H1 (cell line): ENCODE data around the gene NFAM1. TPM values are rescaled to one million over a fixed set of nuclear protein-coding genes. Genes with fewer than 3 reads are reported as not detected.

Source experiments
- CTCF ChIA-PET: fragments of 300-600 bp; sonication (Branson Sonifier 250); formaldehyde crosslinking; loops from one replicate; lab custom pipeline; 2021; ENCODE audit not compliant: partially characterized antibody; lab: Charles Lee
- POLR2A ChIA-PET: fragments of 300-600 bp; sonication (Branson Sonifier 250); formaldehyde crosslinking; loops from one replicate; lab custom pipeline; 2021; ENCODE audit warnings: inconsistent platforms; ENCODE audit not compliant: partially characterized antibody; lab: Charles Lee
- DNase-seq, 2 experiments: peaks; one replicate each; pipeline versions ENCODE4 v3.0.0 to v3.0.0-alpha.2; 2010 to 2022; ENCODE audit warnings: low spot score in 2 of 2, low read depth in 1 of 2, mixed read lengths in 1 of 2
- FAIRE-seq: peaks from 2 replicates; lab custom pipeline; 2011; peaks lifted over from hg19 to GRCh38; lab: Jason Lieb, UNC
- H2AFZ ChIP-seq: 2 replicates; pipeline ENCODE4 v1.8.1; 2012; ENCODE audit warnings: low read length, inconsistent platforms
- H2AK5ac ChIP-seq: 2 replicates; pipeline ENCODE4 v1.6.1; 2013; ENCODE audit warnings: low read depth, low read length
- H2BK120ac ChIP-seq: replicated peaks from 2 replicates; pipeline ENCODE3; 2013; ENCODE audit warnings: low read depth, low read length, inconsistent platforms
- H2BK12ac ChIP-seq: 2 replicates; pipeline ENCODE4 v1.6.1; 2013; ENCODE audit warnings: low read depth, low read length
- H2BK15ac ChIP-seq: 2 replicates; pipeline ENCODE4 v1.6.1; 2013; ENCODE audit warnings: low read length
- H2BK20ac ChIP-seq: 2 replicates; pipeline ENCODE4 v1.6.1; 2013; ENCODE audit warnings: low read length
- H2BK5ac ChIP-seq: 2 replicates; pipeline ENCODE4 v1.6.1; 2013; ENCODE audit warnings: low read depth, low read length
- H3K14ac ChIP-seq: 2 replicates; pipeline ENCODE4 v1.6.1; 2013; ENCODE audit warnings: inconsistent platforms; ENCODE audit not compliant: insufficient read length
- H3K18ac ChIP-seq: 2 replicates; pipeline ENCODE4 v1.6.1; 2013; ENCODE audit warnings: low read length; ENCODE audit errors: extremely low read depth
- H3K23ac ChIP-seq: 2 replicates; pipeline ENCODE4 v1.6.1; 2013; ENCODE audit warnings: inconsistent platforms; ENCODE audit not compliant: insufficient read length
- H3K23me2 ChIP-seq: 2 replicates; pipeline ENCODE4 v1.6.1; 2013; ENCODE audit warnings: low read depth, low read length
- H3K27ac ChIP-seq: 2 replicates; pipeline ENCODE4 v1.6.1; 2011; ENCODE audit warnings: low read depth, low read length, inconsistent platforms
- H3K27me3 ChIP-seq, 4 experiments: replicated peaks in 1 of 4; 1 replicate in 1 of 4; 2 replicates in 3 of 4; pipeline versions ENCODE4 v1.6.1 to v1.8.1; 2011 to 2013; ENCODE audit warnings: low read length in 3 of 4, mild to moderate bottlenecking in 3 of 4, inconsistent platforms in 2 of 4, mixed read lengths in 2 of 4, moderate library complexity in 1 of 4; ENCODE audit not compliant: control insufficient read depth in 3 of 4, insufficient read depth in 3 of 4; ENCODE audit errors: extremely low read depth in 1 of 4
- H3K36me3 ChIP-seq, 4 experiments: 2 replicates each; pipeline versions ENCODE4 v1.6.1 to v1.8.1; 2011 to 2013; ENCODE audit warnings: mild to moderate bottlenecking in 4 of 4, low read length in 3 of 4, moderate library complexity in 2 of 4, control low read depth in 1 of 4, inconsistent platforms in 1 of 4; ENCODE audit not compliant: insufficient read depth in 4 of 4, control insufficient read depth in 2 of 4
- H3K4ac ChIP-seq: replicated peaks from 2 replicates; pipeline ENCODE3; 2013; ENCODE audit warnings: low read length, low read depth, mixed read lengths, inconsistent platforms; ENCODE audit not compliant: insufficient read length
- H3K4me1 ChIP-seq, 4 experiments: replicated peaks in 1 of 4; 1 replicate in 1 of 4; 2 replicates in 3 of 4; pipeline versions ENCODE4 v1.6.1 to v1.8.1; 2011 to 2013; ENCODE audit warnings: low read length in 3 of 4, inconsistent platforms in 2 of 4, mixed read lengths in 1 of 4; ENCODE audit not compliant: insufficient read depth in 4 of 4, control insufficient read depth in 3 of 4
- H3K4me2 ChIP-seq, 2 experiments: 2 replicates each; pipeline versions ENCODE4 v1.6.1 to v1.8.1; 2011 to 2013; ENCODE audit warnings: low read depth in 2 of 2, low read length in 2 of 2, control low read depth in 1 of 2, inconsistent platforms in 1 of 2, mild to moderate bottlenecking in 1 of 2; ENCODE audit not compliant: insufficient read depth in 1 of 2
- H3K4me3 ChIP-seq, 4 experiments: fragments of 200-600, 300-600 bp in 1 of 4; sonication (generic), shearing (Covaris generic), sonication (Bioruptor Twin) in 1 of 4; 2 replicates each; pipeline versions ENCODE4 v1.5.1 to v1.8.1; 2011 to 2016; ENCODE audit warnings: low read length in 4 of 4, low read depth in 3 of 4, control low read depth in 2 of 4, inconsistent platforms in 2 of 4, mild to moderate bottlenecking in 2 of 4, mixed read lengths in 1 of 4, moderate library complexity in 1 of 4; ENCODE audit not compliant: insufficient read depth in 2 of 4; ENCODE audit errors: extremely low read depth in 1 of 4
- H3K56ac ChIP-seq: replicated peaks from 2 replicates; pipeline ENCODE3; 2013; ENCODE audit warnings: low read depth, mild to moderate bottlenecking, mixed read lengths, low read length, inconsistent platforms; ENCODE audit not compliant: insufficient read length
- H3K79me1 ChIP-seq: 2 replicates; pipeline ENCODE4 v1.6.1; 2013; ENCODE audit warnings: low read depth, low read length, control low read depth
- H3K79me2 ChIP-seq, 2 experiments: 2 replicates each; pipeline versions ENCODE4 v1.6.1 to v1.8.1; 2012 to 2013; ENCODE audit warnings: low read length in 2 of 2, mild to moderate bottlenecking in 2 of 2, inconsistent platforms in 1 of 2; ENCODE audit not compliant: insufficient read depth in 2 of 2, control insufficient read depth in 1 of 2
- H3K9ac ChIP-seq, 4 experiments: replicated peaks in 1 of 4; 1 replicate in 1 of 4; 2 replicates in 3 of 4; pipeline versions ENCODE4 v1.6.1 to v1.8.1; 2011 to 2013; ENCODE audit warnings: low read depth in 3 of 4, low read length in 3 of 4, control low read depth in 2 of 4, mild to moderate bottlenecking in 2 of 4, moderate library complexity in 2 of 4, inconsistent platforms in 1 of 4; ENCODE audit errors: extremely low read depth in 1 of 4
- H3K9me3 ChIP-seq, 2 experiments: 2 replicates each; pipeline versions ENCODE4 v1.6.1 to v1.8.1; 2012 to 2013; ENCODE audit warnings: mild to moderate bottlenecking in 2 of 2, moderate library complexity in 2 of 2, control low read depth in 1 of 2, inconsistent platforms in 1 of 2, low read depth in 1 of 2, low read length in 1 of 2, mixed read lengths in 1 of 2; ENCODE audit not compliant: insufficient read depth in 2 of 2
- H4K20me1 ChIP-seq, 2 experiments: replicated peaks in 1 of 2; 2 replicates each; pipeline versions ENCODE3 to v1.8.1; 2011 to 2013; ENCODE audit warnings: inconsistent platforms in 2 of 2, low read length in 2 of 2, mild to moderate bottlenecking in 1 of 2; ENCODE audit not compliant: insufficient read depth in 2 of 2, control insufficient read depth in 1 of 2
- H4K5ac ChIP-seq: 2 replicates; pipeline ENCODE4 v1.6.1; 2013; ENCODE audit warnings: low read length, low read depth, mixed read lengths, inconsistent platforms; ENCODE audit not compliant: insufficient read length
- H4K8ac ChIP-seq: 2 replicates; pipeline ENCODE4 v1.8.0; 2013; ENCODE audit warnings: mild to moderate bottlenecking, moderate library complexity, low read length, inconsistent platforms; ENCODE audit not compliant: insufficient read depth; ENCODE audit errors: extremely low read depth
- H4K91ac ChIP-seq: replicated peaks from 2 replicates; pipeline ENCODE3; 2013; ENCODE audit warnings: low read length, mixed read lengths, inconsistent platforms; ENCODE audit not compliant: insufficient read length
- RAD21 ChIP-seq, 2 experiments: IDR thresholded peaks in 1 of 2; conservative IDR thresholded peaks in 1 of 2; 2 replicates each; pipeline ENCODE4 v1.6.1; 2011; ENCODE audit warnings: low read depth in 2 of 2, low read length in 2 of 2, improper control_type of control experiment in 1 of 2, inconsistent platforms in 1 of 2, mild to moderate bottlenecking in 1 of 2, moderate library complexity in 1 of 2
- SIX5 ChIP-seq: IDR thresholded peaks from 2 replicates; pipeline ENCODE4 v1.6.1; 2011; ENCODE audit warnings: mild to moderate bottlenecking, low read depth, low read length
- WGBS, 2 experiments: shearing (Covaris generic) in 1 of 2; methylation state at CpG; one replicate each; pipeline versions ENCODE4 v1.1.6 to v1.1.7; 2013 to 2015; ENCODE audit warnings: low lambda C conversion rate in 2 of 2, mixed read lengths in 2 of 2, inconsistent platforms in 1 of 2, low coverage in 1 of 2, missing lambda C conversion rate in 1 of 2; ENCODE audit not compliant: insufficient replicate concordance in 2 of 2, insufficient coverage in 1 of 2, insufficient read length in 1 of 2; ENCODE audit errors: extremely low coverage in 1 of 2, missing lambda C conversion rate in 1 of 2; 5-methylcytosine and 5-hydroxymethylcytosine counted together
- polyA plus RNA-seq, 7 experiments: library from polyadenylated mRNA; depleted of rRNA in 3 of 7; stranded (reverse) in 5 of 7; unstranded in 2 of 7; fragments of >200 nt in 5 of 7; fragments of 200-250 nt in 2 of 7; gene quantifications; 1 replicate in 5 of 7; 2 replicates in 1 of 7; 4 replicates in 1 of 7; pipeline versions ENCODE4 v1.2.1 to v1.2.3, GENCODE V29; 2011 to 2013; ENCODE audit warnings: missing spikeins in 2 of 7, mixed read lengths in 2 of 7
- total RNA-seq: library from RNA; stranded (reverse); fragmentation: NEBNext Ultra II Directional; extraction: Animal tissue kit (Norgen Biotek cat#: 25700); gene quantifications from 2 replicates; pipeline ENCODE4 v1.2.1, GENCODE V29; 2021
- TF ChIP-seq, protein P1 (sequence below), 3 experiments: IDR thresholded peaks; 1 replicate in 2 of 3; 2 replicates in 1 of 3; pipeline versions ENCODE4 v1.5.1 to v1.6.1; 2011; ENCODE audit warnings: low read length in 3 of 3, mild to moderate bottlenecking in 3 of 3, inconsistent platforms in 2 of 3, low read depth in 1 of 3, moderate library complexity in 1 of 3; ENCODE audit not compliant: insufficient read depth in 1 of 3; ENCODE audit errors: control extremely low read depth in 1 of 3

The NFAM1 gene
- total and polyA plus RNA-seq, 2 of the 8 experiments (the other 6 are each of a cell fraction or from before 2014, with no cell fraction given) = 0.62 to 0.73 TPM

DNA sequence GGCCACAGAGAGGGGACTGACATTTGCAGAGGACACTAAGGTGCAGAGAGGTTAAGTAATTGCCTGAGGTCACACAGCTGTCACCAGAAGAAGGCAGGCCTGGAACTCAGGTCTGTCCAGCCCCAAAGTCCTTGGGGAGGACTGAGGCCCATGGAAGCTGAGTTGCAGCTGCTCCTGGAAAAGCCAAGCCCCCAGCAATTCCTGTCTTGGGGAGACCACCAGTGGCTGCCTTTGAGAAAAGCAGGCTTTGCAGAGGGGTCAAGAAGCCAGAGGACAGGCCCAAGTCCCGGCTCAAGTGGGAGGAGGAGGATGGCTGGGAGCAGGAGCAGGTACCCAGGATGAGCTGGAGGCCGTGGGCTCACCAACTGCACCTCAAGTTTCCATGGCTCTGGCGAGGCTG is 3.4 kb downstream of the NFAM1 start:
- TF ChIP-seq, protein P1, sequence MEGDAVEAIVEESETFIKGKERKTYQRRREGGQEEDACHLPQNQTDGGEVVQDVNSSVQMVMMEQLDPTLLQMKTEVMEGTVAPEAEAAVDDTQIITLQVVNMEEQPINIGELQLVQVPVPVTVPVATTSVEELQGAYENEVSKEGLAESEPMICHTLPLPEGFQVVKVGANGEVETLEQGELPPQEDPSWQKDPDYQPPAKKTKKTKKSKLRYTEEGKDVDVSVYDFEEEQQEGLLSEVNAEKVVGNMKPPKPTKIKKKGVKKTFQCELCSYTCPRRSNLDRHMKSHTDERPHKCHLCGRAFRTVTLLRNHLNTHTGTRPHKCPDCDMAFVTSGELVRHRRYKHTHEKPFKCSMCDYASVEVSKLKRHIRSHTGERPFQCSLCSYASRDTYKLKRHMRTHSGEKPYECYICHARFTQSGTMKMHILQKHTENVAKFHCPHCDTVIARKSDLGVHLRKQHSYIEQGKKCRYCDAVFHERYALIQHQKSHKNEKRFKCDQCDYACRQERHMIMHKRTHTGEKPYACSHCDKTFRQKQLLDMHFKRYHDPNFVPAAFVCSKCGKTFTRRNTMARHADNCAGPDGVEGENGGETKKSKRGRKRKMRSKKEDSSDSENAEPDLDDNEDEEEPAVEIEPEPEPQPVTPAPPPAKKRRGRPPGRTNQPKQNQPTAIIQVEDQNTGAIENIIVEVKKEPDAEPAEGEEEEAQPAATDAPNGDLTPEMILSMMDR (IDR thresholded peaks at IDR 0.05; ENCODE audit: control extremely low read depth in 1 of 3, insufficient read depth in 1 of 3, low read depth in 1 of 3, low read length in 3 of 3) = peak in 2 of 3 experiments; percentile 8 to 25; a peak in 1 of 4 replicates
- TF ChIP-seq RAD21 (IDR thresholded peaks at IDR 0.05 in 1 of 2, conservative IDR thresholded peaks at IDR 0.05 in 1 of 2; ENCODE audit: low read depth in 2 of 2, low read length in 2 of 2) (peak; percentile 41 to 61; a peak in 3 of 4 replicates), SIX5 (no peak)
- no peak overlapping the region for H3K9ac ChIP-seq
- H3K56ac ChIP-seq = no peak overlapping the region
- H3K14ac ChIP-seq = no peak overlapping the region
- H3K23me2 ChIP-seq = no peaks in the 10 kb centered on the region
- no peak overlapping the region for H3K23ac ChIP-seq
- ChIA-PET CTCF (interaction anchor here (0.6 to 8.0 kb wide), 10 partner anchors 8 to 312 kb away, joined by 3 to 48 read pairs (median 6); no protein-coding TSS in a partner anchor), POLR2A (no interaction called here)
- no peaks in the 10 kb centered on the region for H3K79me1 ChIP-seq
- no peak overlapping the region for H2BK120ac ChIP-seq
- H3K4me2 ChIP-seq = no peak overlapping the region
- peaks cover 0 to 5% (median 2%) of the 10 kb centered on the region in 4 experiments; a peak in 3 of 7 replicates for H3K27me3 ChIP-seq
- no peak overlapping the region for H2BK5ac ChIP-seq
- no peak overlapping the region for H3K27ac ChIP-seq
- no peak overlapping the region; the same call in 1 of the 2 replicates for H3K18ac ChIP-seq
- no peaks in the 10 kb centered on the region for H3K79me2 ChIP-seq
- H3K36me3 ChIP-seq = no peaks in the 10 kb centered on the region
- WGBS, 2 experiments = 93% methylated on average over 3 of the region's 3 CpGs; no CpG with 5 or more reads in 1 of the 2 experiments
- FAIRE-seq (no peak), DNase-seq (no peak)
- no peak overlapping the region for H4K91ac ChIP-seq
- H4K5ac ChIP-seq = no peak overlapping the region
- H2BK12ac ChIP-seq = no peak overlapping the region
- no peak overlapping the region for H2AK5ac ChIP-seq
- H2BK20ac ChIP-seq = no peak overlapping the region
- H4K20me1 ChIP-seq = no peaks in the 10 kb centered on the region
- no peak overlapping the region for H3K4ac ChIP-seq
- no peaks in the 10 kb centered on the region for H3K9me3 ChIP-seq
- no peak overlapping the region for H3K4me3 ChIP-seq
- no peak overlapping the region for H4K8ac ChIP-seq
- peaks cover 6 to 23% (median 18%) of the 10 kb centered on the region in 4 experiments for H3K4me1 ChIP-seq
- no peak overlapping the region for H2AFZ ChIP-seq
- H2BK15ac ChIP-seq = no peak overlapping the region
